ENCODE results near the gene CYFIP2.
A peak's percentile ranks its signal among the peaks of the same experiment; 100 is the strongest.

Gene CYFIP2

DNA sequence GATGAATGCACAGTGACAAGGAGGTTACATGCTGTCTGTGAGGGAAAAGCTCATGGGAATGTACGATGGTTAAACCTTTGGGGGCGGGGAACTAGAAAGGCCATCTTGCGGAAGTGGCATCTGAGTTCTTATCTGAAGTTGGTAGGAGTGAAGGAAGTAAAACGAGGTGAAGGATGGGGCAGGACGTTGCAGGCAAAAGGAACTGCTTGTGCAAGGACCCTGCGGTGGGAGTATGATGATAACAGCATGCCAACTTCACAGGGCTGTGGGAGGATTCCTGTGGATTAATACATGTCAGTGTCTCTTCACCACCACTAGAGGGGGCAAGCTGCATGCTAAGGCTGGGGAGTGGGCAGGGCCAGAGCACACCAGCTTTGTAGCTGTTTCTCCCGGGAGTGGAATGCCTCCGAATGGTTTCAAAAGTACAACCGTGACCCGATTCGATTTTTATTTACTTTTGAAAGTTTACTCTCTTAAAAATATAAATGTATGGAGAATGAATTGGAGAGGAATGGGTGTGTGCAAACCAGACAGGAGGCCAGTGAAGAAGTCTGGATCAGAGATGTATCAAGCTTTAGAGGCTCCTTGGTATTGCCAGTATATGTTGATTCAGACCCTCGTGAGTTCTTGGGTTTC lies 62.5 kb downstream of the CYFIP2 start:
- Histone ChIP-seq H3K14ac (ENCODE audit: low read length) (no peak overlapping the region), H3K23ac (ENCODE audit: low read depth, low read length, poor library complexity) (no peak overlapping the region), H3K9ac (ENCODE audit: low read depth, low read length, poor library complexity) (no peak overlapping the region), H4K91ac (ENCODE audit: low read depth, low read length, poor library complexity) (no peak overlapping the region), H3K4me1 (ENCODE audit: control insufficient read depth in 2 of 2, insufficient read depth in 1 of 2, low read depth in 1 of 2, low read length in 2 of 2) (no peaks in the 10 kb centered on the region), H3K27me3 (ENCODE audit: control insufficient read depth in 3 of 3, insufficient read depth in 3 of 3, low read depth in 1 of 3, low read length in 3 of 3) (no peaks in the 10 kb centered on the region), H3K18ac (ENCODE audit: low read length) (no peak overlapping the region), H3K4me3 (ENCODE audit: low read length in 2 of 2) (no peak overlapping the region), H2BK15ac (ENCODE audit: low read length) (no peak overlapping the region), H2AK5ac (ENCODE audit: low read depth, low read length) (no peak overlapping the region), H3K4me2 (ENCODE audit: insufficient read depth, low read length, poor library complexity, severe bottlenecking) (no peak overlapping the region), H4K8ac (ENCODE audit: low read depth, low read length) (no peak overlapping the region), H2AFZ (ENCODE audit: low read length) (no peak overlapping the region), H2BK5ac (ENCODE audit: low read length) (no peak overlapping the region), H3K79me1 (ENCODE audit: low read depth, low read length) (no peaks in the 10 kb centered on the region), H3K27ac (replicated peaks; ENCODE audit: low read length) (no peak overlapping the region), H3K4ac (ENCODE audit: low read length) (no peak overlapping the region), H3K9me3 (replicated peaks in 1 of 2; ENCODE audit: control insufficient read depth in 2 of 2, insufficient read depth in 1 of 2, low read depth in 1 of 2, low read length in 2 of 2) (no peaks in the 10 kb centered on the region), H2BK12ac (ENCODE audit: low read length) (no peak overlapping the region), H3K36me3 (replicated peaks in 1 of 2; ENCODE audit: control insufficient read depth in 2 of 2, insufficient read depth in 2 of 2, low read length in 2 of 2) (peaks cover 31 to 91% of the 10 kb centered on the region in 2 donors), H2BK120ac (ENCODE audit: low read depth, low read length) (no peak overlapping the region)
- no CpG with 5 or more reads among the region's 12 CpGs for WGBS, 2 donors (ENCODE audit: extremely low coverage in 2 of 2, insufficient read length in 2 of 2, insufficient replicate concordance in 1 of 2)
- peak; percentile 51 for DNase-seq (ENCODE audit: low spot score)

- no CpG with 5 or more reads among the region's 3 CpGs for WGBS, 2 donors (ENCODE audit: extremely low coverage in 2 of 2, insufficient read length in 2 of 2, insufficient replicate concordance in 1 of 2)
- Histone ChIP-seq H3K14ac (ENCODE audit: low read length) (no peak overlapping the region), H3K4ac (ENCODE audit: low read length) (no peak overlapping the region), H3K36me3 (replicated peaks in 1 of 2; ENCODE audit: control insufficient read depth in 2 of 2, insufficient read depth in 2 of 2, low read length in 2 of 2) (peaks cover 16 to 91% of the 10 kb centered on the region in 2 donors), H3K9ac (ENCODE audit: low read depth, low read length, poor library complexity) (no peak overlapping the region), H2AFZ (ENCODE audit: low read length) (no peak overlapping the region), H3K4me2 (ENCODE audit: insufficient read depth, low read length, poor library complexity, severe bottlenecking) (no peak overlapping the region), H2BK12ac (ENCODE audit: low read length) (no peak overlapping the region), H3K9me3 (replicated peaks in 1 of 2; ENCODE audit: control insufficient read depth in 2 of 2, insufficient read depth in 1 of 2, low read depth in 1 of 2, low read length in 2 of 2) (no peaks in the 10 kb centered on the region), H4K8ac (ENCODE audit: low read depth, low read length) (no peak overlapping the region), H3K79me1 (ENCODE audit: low read depth, low read length) (no peaks in the 10 kb centered on the region), H3K18ac (ENCODE audit: low read length) (no peak overlapping the region), H3K27me3 (ENCODE audit: control insufficient read depth in 3 of 3, insufficient read depth in 3 of 3, low read depth in 1 of 3, low read length in 3 of 3) (no peaks in the 10 kb centered on the region), H4K91ac (ENCODE audit: low read depth, low read length, poor library complexity) (no peak overlapping the region), H2BK120ac (ENCODE audit: low read depth, low read length) (no peak overlapping the region), H3K4me1 (ENCODE audit: control insufficient read depth in 2 of 2, insufficient read depth in 1 of 2, low read depth in 1 of 2, low read length in 2 of 2) (no peaks in the 10 kb centered on the region), H3K23ac (ENCODE audit: low read depth, low read length, poor library complexity) (no peak overlapping the region), H2BK5ac (ENCODE audit: low read length) (no peak overlapping the region), H2BK15ac (ENCODE audit: low read length) (no peak overlapping the region), H3K4me3 (ENCODE audit: low read length in 2 of 2) (no peak overlapping the region), H2AK5ac (ENCODE audit: low read depth, low read length) (no peak overlapping the region), H3K27ac (replicated peaks; ENCODE audit: low read length) (no peak overlapping the region)
- no peak for DNase-seq (ENCODE audit: low spot score)
Measured at GRCh38 chr5:157331807-157332206, 65.9 kb downstream of the CYFIP2 start.

GRCh38 chr5:157335534-157336422 lies 69.9 kb downstream of the CYFIP2 start:
- Histone ChIP-seq H3K4me2 (ENCODE audit: insufficient read depth, low read length, poor library complexity, severe bottlenecking) (no peak overlapping the region), H2AFZ (ENCODE audit: low read length) (no peak overlapping the region), H3K36me3 (replicated peaks in 1 of 2; ENCODE audit: control insufficient read depth in 2 of 2, insufficient read depth in 2 of 2, low read length in 2 of 2) (peaks cover 14 to 99% of the 10 kb centered on the region in 2 donors), H3K23ac (ENCODE audit: low read depth, low read length, poor library complexity) (no peak overlapping the region), H3K4ac (ENCODE audit: low read length) (no peak overlapping the region), H3K18ac (ENCODE audit: low read length) (no peak overlapping the region), H3K14ac (ENCODE audit: low read length) (no peak overlapping the region), H3K27me3 (ENCODE audit: control insufficient read depth in 3 of 3, insufficient read depth in 3 of 3, low read depth in 1 of 3, low read length in 3 of 3) (no peaks in the 10 kb centered on the region), H3K27ac (replicated peaks; ENCODE audit: low read length) (no peak overlapping the region), H2BK5ac (ENCODE audit: low read length) (no peak overlapping the region), H3K9ac (ENCODE audit: low read depth, low read length, poor library complexity) (peak overlapping the region; percentile 36), H2BK120ac (ENCODE audit: low read depth, low read length) (no peak overlapping the region), H3K79me1 (ENCODE audit: low read depth, low read length) (no peaks in the 10 kb centered on the region), H3K4me3 (ENCODE audit: low read length in 2 of 2) (no peak overlapping the region), H4K8ac (ENCODE audit: low read depth, low read length) (no peak overlapping the region), H3K9me3 (replicated peaks in 1 of 2; ENCODE audit: control insufficient read depth in 2 of 2, insufficient read depth in 1 of 2, low read depth in 1 of 2, low read length in 2 of 2) (no peaks in the 10 kb centered on the region), H2BK15ac (ENCODE audit: low read length) (no peak overlapping the region), H2BK12ac (ENCODE audit: low read length) (no peak overlapping the region), H4K91ac (ENCODE audit: low read depth, low read length, poor library complexity) (no peak overlapping the region), H3K4me1 (ENCODE audit: control insufficient read depth in 2 of 2, insufficient read depth in 1 of 2, low read depth in 1 of 2, low read length in 2 of 2) (no peaks in the 10 kb centered on the region), H2AK5ac (ENCODE audit: low read depth, low read length) (no peak overlapping the region)
- DNase-seq (ENCODE audit: low spot score): no peak
- WGBS, 2 donors (ENCODE audit: extremely low coverage in 2 of 2, insufficient read length in 2 of 2, insufficient replicate concordance in 1 of 2): no CpG with 5 or more reads among the region's 8 CpGs

DNA sequence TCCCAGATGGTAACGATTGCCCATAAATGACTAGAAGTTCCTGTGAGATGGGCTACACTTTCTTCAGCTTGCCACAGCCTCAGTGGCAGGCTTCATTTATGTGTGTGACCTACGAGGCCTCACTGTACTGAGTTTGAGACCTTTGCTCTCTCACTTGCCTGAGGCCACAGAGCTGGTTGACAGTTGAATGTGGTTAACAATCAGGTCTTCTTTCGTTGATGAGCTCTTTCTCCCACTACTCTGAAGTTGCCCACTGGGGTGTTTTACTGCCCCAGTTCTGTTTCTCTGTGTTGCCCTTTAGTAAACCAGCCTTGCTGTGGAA lies 70.5 kb downstream of the CYFIP2 start:
- Histone ChIP-seq H3K9ac (ENCODE audit: low read depth, low read length, poor library complexity) (peak overlapping the region; percentile 36), H4K8ac (ENCODE audit: low read depth, low read length) (no peak overlapping the region), H3K4me3 (ENCODE audit: low read length in 2 of 2) (no peak overlapping the region), H3K14ac (ENCODE audit: low read length) (no peak overlapping the region), H3K36me3 (replicated peaks in 1 of 2; ENCODE audit: control insufficient read depth in 2 of 2, insufficient read depth in 2 of 2, low read length in 2 of 2) (peaks cover 13 to 99% of the 10 kb centered on the region in 2 donors), H3K27ac (replicated peaks; ENCODE audit: low read length) (no peak overlapping the region), H3K4ac (ENCODE audit: low read length) (no peak overlapping the region), H3K4me2 (ENCODE audit: insufficient read depth, low read length, poor library complexity, severe bottlenecking) (no peak overlapping the region), H2BK15ac (ENCODE audit: low read length) (no peak overlapping the region), H2AK5ac (ENCODE audit: low read depth, low read length) (no peak overlapping the region), H3K4me1 (ENCODE audit: control insufficient read depth in 2 of 2, insufficient read depth in 1 of 2, low read depth in 1 of 2, low read length in 2 of 2) (no peaks in the 10 kb centered on the region), H3K9me3 (replicated peaks in 1 of 2; ENCODE audit: control insufficient read depth in 2 of 2, insufficient read depth in 1 of 2, low read depth in 1 of 2, low read length in 2 of 2) (no peaks in the 10 kb centered on the region), H4K91ac (ENCODE audit: low read depth, low read length, poor library complexity) (no peak overlapping the region), H2BK120ac (ENCODE audit: low read depth, low read length) (no peak overlapping the region), H3K23ac (ENCODE audit: low read depth, low read length, poor library complexity) (no peak overlapping the region), H2BK12ac (ENCODE audit: low read length) (no peak overlapping the region), H3K18ac (ENCODE audit: low read length) (no peak overlapping the region), H3K27me3 (ENCODE audit: control insufficient read depth in 3 of 3, insufficient read depth in 3 of 3, low read depth in 1 of 3, low read length in 3 of 3) (no peaks in the 10 kb centered on the region), H2BK5ac (ENCODE audit: low read length) (no peak overlapping the region), H2AFZ (ENCODE audit: low read length) (no peak overlapping the region), H3K79me1 (ENCODE audit: low read depth, low read length) (no peaks in the 10 kb centered on the region)
- DNase-seq (ENCODE audit: low spot score): no peak
- WGBS, 2 donors (ENCODE audit: extremely low coverage in 2 of 2, insufficient read length in 2 of 2, insufficient replicate concordance in 1 of 2): no CpG with 5 or more reads among the region's 3 CpGs

All from neuronal stem cell (in vitro differentiated cells).